ENCODE data around the gene DNAH1. TPM values are rescaled to one million over a fixed set of nuclear protein-coding genes. Genes with fewer than 3 reads are reported as not detected.

Gene DNAH1
- total RNA-seq, 1 donor from 2014 or later = 3.3 TPM

DNA sequence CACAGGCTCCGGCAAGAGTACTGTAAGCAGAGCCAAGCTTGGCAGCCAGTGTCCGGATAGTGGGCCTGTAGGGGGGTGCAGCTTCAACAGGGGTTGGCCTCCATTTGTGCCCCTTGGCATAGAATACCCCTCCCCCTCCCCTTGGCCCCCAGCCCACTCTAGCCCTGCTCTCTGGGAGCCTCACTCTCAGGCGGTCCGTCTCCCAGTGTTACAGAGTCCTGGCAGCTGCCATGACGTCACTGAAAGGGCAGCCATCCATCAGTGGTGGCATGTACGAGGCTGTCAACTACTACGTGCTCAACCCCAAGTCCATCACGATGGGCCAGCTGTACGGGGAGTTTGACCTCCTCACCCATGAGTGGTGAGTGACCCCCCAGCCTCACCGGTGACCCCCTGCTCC lies 50.4 kb downstream of the DNAH1 start:
- H3K27me3 Mint-ChIP-seq (ENCODE audit: unreplicated experiment) = peaks cover 14% of the 10 kb centered on the region
- no peak overlapping the region for H3K4me3 Mint-ChIP-seq (ENCODE audit: unreplicated experiment)
- no peak overlapping the region for H3K27ac Mint-ChIP-seq (ENCODE audit: unreplicated experiment)
- H3K9me3 Mint-ChIP-seq (ENCODE audit: unreplicated experiment) = no peaks in the 10 kb centered on the region
- peaks cover 21% of the 10 kb centered on the region for H3K4me1 Mint-ChIP-seq (ENCODE audit: unreplicated experiment)
- peaks cover 7% of the 10 kb centered on the region for H3K36me3 Mint-ChIP-seq (ENCODE audit: low read depth, unreplicated experiment)
- DNase-seq (ENCODE audit: low spot score) = no peak
- TF ChIP-seq, protein P1, sequence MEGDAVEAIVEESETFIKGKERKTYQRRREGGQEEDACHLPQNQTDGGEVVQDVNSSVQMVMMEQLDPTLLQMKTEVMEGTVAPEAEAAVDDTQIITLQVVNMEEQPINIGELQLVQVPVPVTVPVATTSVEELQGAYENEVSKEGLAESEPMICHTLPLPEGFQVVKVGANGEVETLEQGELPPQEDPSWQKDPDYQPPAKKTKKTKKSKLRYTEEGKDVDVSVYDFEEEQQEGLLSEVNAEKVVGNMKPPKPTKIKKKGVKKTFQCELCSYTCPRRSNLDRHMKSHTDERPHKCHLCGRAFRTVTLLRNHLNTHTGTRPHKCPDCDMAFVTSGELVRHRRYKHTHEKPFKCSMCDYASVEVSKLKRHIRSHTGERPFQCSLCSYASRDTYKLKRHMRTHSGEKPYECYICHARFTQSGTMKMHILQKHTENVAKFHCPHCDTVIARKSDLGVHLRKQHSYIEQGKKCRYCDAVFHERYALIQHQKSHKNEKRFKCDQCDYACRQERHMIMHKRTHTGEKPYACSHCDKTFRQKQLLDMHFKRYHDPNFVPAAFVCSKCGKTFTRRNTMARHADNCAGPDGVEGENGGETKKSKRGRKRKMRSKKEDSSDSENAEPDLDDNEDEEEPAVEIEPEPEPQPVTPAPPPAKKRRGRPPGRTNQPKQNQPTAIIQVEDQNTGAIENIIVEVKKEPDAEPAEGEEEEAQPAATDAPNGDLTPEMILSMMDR (IDR thresholded peaks at IDR 0.05; ENCODE audit: unreplicated experiment) = no peak

DNA sequence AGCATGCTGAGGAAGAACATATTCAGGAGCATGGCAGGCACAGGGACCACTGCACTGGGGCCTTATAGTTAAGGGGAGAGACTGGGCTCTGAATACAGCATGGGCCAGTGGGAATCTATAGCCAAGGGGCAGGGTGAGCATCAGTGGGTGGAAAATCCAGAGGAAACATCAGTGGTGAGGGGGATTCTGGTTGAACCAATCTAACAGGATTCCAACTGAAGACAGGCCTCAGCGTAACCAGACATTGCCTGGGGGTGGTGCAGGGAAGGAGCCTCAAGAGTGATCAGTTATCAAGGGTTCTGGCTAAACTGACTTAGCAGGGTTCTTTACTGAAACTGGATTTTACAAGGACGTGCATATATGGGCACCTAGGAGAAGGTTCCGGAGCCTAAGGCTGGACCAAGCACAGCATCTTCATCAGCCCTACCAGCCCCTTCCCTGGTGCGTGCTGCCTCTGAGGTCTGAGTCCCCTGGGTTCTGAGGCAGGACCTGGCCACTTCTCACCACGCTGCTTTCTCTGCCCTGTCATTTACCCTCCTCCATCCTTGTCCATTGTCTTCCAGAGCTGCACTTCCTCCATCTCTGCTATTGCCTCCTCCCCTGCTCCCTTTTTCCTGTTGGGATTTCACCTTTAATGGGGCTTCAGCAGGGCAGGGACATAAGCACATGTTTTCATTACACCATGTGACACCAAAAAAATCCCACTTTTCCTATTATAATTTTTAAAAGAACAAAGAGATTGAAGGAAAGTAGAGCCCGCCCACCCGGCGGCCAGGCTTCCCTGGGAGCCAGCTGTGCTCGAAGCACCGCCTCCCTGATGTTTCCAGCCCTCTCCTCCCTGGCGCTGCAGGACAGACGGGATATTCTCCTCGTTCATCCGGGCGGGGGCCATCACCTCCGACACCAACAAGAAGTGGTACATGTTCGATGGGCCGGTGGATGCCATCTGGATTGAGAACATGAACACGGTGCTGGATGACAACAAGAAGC lies 52.1 kb downstream of the DNAH1 start:
- DNase-seq (ENCODE audit: low spot score) = no peak
- Mint-ChIP-seq H3K4me3 (ENCODE audit: unreplicated experiment) (no peak overlapping the region), H3K36me3 (ENCODE audit: low read depth, unreplicated experiment) (peaks cover 7% of the 10 kb centered on the region)

DNA sequence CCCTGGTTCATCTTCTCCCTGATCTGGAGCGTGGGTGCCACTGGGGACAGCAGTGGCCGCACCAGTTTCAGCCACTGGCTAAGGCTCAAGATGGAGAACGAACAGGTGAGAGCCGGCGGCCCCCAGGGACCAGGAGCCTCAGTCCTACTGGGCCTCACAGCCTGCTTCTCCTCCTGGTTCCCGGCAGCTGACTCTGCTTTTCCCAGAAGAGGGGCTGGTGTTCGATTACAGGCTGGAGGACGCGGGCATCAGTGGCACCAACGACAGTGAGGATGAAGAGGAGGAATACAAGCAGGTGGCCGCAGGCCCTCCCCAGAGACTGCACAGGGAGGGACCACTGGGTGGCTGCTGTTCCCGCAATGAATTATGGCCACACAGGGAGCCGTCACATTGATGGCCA lies 54.4 kb downstream of the DNAH1 start:
- TF ChIP-seq, protein P1 (IDR thresholded peaks at IDR 0.05; ENCODE audit: unreplicated experiment) = no peak
- Mint-ChIP-seq H3K4me3 (ENCODE audit: unreplicated experiment) (no peak overlapping the region), H3K4me1 (ENCODE audit: unreplicated experiment) (peaks cover 24% of the 10 kb centered on the region), H3K27ac (ENCODE audit: unreplicated experiment) (no peak overlapping the region), H3K9me3 (ENCODE audit: unreplicated experiment) (no peaks in the 10 kb centered on the region), H3K36me3 (ENCODE audit: low read depth, unreplicated experiment) (no peaks in the 10 kb centered on the region), H3K27me3 (ENCODE audit: unreplicated experiment) (peaks cover 12% of the 10 kb centered on the region)
- no peak for DNase-seq (ENCODE audit: low spot score)

More for the DNA sequence above, 52.1 kb downstream of the DNAH1 start:
- Mint-ChIP-seq H3K4me1 (ENCODE audit: unreplicated experiment) (peaks cover 21% of the 10 kb centered on the region), H3K27me3 (ENCODE audit: unreplicated experiment) (peaks cover 13% of the 10 kb centered on the region), H3K27ac (ENCODE audit: unreplicated experiment) (peak overlapping the region; percentile 59), H3K9me3 (ENCODE audit: unreplicated experiment) (no peaks in the 10 kb centered on the region)
- TF ChIP-seq, protein P1 (IDR thresholded peaks at IDR 0.05; ENCODE audit: unreplicated experiment) = no peak

DNA sequence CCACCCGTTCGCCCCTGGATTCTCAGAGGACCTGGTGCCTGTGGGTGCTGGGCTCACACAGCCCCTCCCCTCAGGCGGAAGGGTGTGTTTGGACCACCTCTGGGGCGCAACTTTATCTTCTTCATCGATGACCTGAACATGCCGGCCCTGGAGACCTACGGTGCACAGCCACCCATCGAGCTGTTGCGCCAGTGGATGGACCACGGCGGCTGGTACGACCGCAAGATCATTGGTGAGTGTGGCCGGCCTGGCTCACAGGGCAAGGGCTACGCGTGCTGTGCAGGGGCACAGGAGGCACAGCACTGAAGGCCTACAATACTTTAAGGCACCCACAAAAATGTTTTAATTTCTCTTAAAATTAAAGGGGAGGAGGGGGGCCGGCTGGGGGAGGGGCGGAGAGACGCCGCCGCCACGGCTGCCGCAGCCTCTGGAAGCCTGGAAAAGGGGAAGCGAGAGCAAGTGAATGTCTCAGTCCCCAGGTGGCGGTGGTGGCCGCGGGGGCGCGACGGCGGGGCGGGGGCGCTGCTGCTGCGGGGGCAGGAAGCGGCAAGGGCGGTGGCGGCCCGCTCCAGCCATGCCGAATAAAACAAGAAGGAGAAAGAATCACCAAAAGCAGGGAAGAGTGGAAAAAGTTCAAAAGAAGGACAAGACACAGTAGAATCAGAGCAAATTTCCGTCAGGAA lies 56.8 kb downstream of the DNAH1 start:
- Mint-ChIP-seq H3K27me3 (ENCODE audit: unreplicated experiment) (peaks cover 12% of the 10 kb centered on the region), H3K27ac (ENCODE audit: unreplicated experiment) (peak overlapping the region; percentile 31), H3K4me3 (ENCODE audit: unreplicated experiment) (peak overlapping the region; percentile 18), H3K36me3 (ENCODE audit: low read depth, unreplicated experiment) (no peaks in the 10 kb centered on the region), H3K9me3 (ENCODE audit: unreplicated experiment) (no peaks in the 10 kb centered on the region), H3K4me1 (ENCODE audit: unreplicated experiment) (peaks cover 18% of the 10 kb centered on the region)
- DNase-seq (ENCODE audit: low spot score) = peak; percentile 43
- TF ChIP-seq, protein P1 (IDR thresholded peaks at IDR 0.05; ENCODE audit: unreplicated experiment) = no peak

Measured in endothelial cell (in vitro differentiated cells).